Stimulated activated CD8-positive, alpha-beta memory T cell treated with anti-CD3 and anti-CD28 coated beads, Interleukin-2, amount 100 ng/mL, for 48 hours (primary cell): Measurements from ENCODE around the gene AUH.
"Not testable (repeated sequence)": the region's sequence is repeated elsewhere in the genome, so short reads cannot be mapped to it uniquely, and the experiment has no call there.

Experiments used
- DNase-seq, 2 donors: peaks; one replicate each; pipeline ENCODE4 v3.0.0-alpha.2; 2020; ENCODE audit warnings: low read depth in 2 of 2

Gene AUH

GRCh38 chr9:91379426-91379825 lies 17.7 kb upstream of the AUH start:
- DNase-seq = no peak

DNA sequence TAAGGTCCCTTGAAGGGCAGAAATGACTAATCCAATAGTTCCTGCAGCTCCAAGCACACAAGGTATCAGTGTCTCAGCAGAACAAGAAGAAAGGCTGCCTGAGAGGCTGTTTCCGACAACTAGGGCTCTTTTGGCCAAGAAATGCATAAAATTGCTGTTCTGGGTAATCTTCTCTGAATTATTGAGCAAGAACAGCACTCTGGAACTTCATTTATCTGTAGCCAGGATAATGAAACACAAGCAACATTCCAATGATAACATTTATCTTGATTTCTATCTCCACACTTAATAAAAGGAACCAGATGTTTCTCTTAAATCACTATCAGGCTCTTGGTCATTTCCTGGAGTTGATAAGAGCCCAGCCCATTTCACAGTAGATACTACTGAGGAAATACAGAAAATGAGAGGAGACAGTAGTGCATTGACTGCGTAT lies 17.0 kb upstream of the AUH start:
- DNase-seq = no peak

- DNase-seq = not testable (repeated sequence)
These were observed 16.3 kb upstream of the AUH start for GRCh38 chr9:91378054-91378453.

GRCh38 chr9:91376239-91376638 lies 14.5 kb upstream of the AUH start:
- DNase-seq = no peak

- DNase-seq = no peak
These were observed 13.2 kb upstream of the AUH start for GRCh38 chr9:91374939-91375338.

DNA sequence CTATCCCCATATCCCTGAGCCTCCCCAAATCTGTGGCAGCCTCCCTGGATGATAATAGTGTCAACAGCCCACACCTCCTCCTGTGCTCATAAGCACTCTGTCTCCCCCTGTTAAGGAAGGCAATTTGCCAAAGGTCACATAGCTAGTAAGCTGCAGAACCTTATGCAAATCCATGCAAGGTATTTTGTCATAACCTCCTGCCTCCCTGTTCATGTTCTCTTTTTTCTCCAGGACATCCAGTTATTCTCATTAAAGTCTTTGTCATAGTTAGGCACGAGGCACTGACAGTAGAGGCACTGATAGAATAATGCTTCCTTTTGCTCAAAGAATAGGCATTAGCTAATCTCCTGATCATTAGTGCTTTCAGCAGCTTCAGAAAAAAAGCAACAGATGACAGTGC lies 10.2 kb upstream of the AUH start:
- DNase-seq = no peak

DNA sequence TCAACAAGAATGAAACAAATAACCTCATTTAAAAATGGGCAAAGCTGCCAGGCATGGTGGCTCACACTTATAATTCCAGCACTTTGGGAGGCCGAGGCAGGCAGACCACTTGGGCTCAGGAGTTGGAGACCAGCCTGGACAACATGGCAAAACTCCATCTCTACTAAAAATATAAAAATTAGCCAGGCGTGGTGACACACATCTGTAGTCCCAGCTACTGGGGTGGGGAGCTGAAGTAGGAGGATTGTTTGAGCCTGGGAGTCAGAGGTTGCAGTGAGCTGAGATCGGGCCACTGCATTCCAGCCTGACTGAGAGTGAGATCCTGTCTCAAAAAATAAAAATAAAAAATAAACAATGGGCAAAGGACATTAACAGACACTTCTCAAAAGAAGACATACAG lies 8.3 kb upstream of the AUH start:
- not testable (repeated sequence) for DNase-seq

DNA sequence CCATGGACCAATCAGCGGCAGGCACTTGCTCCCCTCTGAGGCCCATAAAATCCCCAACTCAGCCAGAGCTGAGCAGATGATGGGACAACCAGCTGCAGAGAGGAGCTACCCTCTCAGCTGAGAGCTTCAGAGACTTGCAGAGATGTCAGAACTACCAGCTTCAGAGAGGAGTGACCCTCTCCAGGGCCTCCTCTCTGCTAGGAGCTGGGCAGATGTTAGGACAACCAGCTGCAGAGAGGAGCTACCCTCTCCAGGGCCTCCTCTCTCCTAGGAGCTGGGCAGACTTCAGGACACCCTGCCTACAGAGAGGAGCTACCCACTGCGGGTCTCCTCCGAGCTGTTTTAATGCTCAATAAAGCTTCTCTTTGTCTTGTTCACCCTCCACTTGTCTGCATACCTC lies 3.0 kb upstream of the AUH start:
- DNase-seq = no peak

- DNase-seq = no peak
These were observed 2.3 kb upstream of the AUH start for GRCh38 chr9:91364005-91364404.

DNA sequence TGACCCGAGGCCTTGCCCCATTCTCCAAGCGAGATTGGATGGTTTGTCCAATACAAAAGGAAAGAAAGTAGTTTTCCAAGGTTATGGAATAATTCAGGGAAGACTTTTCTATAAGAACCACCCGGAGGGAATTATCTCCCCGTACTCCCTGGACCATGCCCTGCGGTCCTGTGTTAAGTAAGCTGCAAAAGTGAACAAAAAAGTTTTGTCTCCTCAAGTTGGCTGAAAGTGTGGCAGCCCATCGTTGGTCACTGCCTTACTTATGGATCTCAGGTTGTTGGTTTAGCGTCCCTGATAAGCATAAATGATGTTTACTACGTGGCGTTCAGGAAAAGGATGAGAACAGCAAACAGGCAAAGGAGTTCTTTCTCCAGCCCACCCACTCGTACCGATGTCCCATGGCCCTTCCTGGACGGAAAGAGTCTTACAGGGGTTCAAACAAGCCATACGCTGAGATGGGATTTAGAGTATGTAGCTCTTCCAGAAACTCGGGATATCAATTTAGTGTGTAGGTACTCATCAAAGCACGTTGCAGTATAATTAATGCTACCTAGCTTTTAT lies 413 bp upstream of the AUH start:
- DNase-seq = no peak

DNA sequence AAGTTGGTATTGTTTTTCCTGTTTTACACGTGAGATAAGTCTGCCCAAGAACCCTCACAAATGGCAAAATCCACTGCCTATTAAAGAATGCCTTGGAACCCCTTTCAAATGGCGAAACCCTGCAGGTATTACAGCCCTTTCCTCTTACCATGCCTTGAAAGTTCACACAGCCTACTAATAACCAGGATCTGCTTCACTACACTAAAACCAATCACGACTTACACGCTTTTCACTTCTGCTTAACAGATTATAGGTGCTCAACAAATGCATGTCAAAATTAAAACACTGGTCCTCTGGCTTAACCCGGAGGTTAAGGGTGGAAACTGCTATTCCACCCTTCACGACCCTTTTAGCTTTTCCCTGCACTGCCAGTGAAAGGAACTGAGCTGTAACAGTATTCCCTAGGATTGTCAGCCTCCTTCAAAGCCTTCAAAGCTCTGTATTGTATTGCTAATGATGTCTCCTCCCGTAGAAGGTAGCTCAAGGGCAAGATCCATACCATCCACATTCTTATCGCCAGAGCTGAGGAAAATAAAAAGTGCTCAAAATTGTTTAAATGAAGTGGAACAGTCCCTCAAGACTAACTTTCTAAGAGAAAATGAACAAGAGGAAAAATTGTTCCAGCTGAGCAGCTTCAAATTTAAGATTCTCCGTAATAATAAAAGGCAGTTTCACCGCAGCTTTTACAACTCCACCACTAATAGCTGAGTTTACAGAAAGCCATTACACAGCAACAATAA lies 997 bp downstream of the AUH start:
- no peak for DNase-seq

GRCh38 chr9:91359734-91360470 lies 1.8 kb downstream of the AUH start:
- no peak for DNase-seq

- DNase-seq = no peak
These were observed 2.6 kb downstream of the AUH start for GRCh38 chr9:91359083-91359482.

- no peak for DNase-seq
These were observed 6.8 kb downstream of the AUH start for GRCh38 chr9:91354881-91355280.

- DNase-seq = no peak
These were observed 12.6 kb downstream of the AUH start for GRCh38 chr9:91349115-91349555.

GRCh38 chr9:91348191-91348807 lies 13.4 kb downstream of the AUH start:
- no peak for DNase-seq

GRCh38 chr9:91347377-91347776 lies 14.3 kb downstream of the AUH start:
- DNase-seq = no peak

GRCh38 chr9:91346644-91347043 lies 15.1 kb downstream of the AUH start:
- no peak for DNase-seq

GRCh38 chr9:91345978-91346377 lies 15.7 kb downstream of the AUH start:
- no peak for DNase-seq

DNA sequence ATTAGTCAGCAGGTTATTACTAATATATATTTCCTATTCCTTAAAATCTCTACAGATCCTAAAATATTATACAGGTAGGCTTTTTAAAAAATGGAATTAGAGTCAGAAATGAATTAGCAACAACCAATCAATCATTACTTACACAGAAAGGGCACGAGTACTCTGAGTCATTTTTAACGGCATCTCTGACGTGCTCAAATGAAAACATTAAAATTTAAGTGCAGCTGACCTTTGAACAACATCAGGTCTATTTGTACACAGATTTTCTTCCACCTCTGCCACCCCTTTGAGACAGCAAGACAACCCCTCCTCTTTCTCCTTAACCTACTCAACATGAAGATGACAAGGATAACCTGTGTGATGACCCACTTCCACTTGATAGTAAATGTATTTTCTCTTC lies 19.1 kb downstream of the AUH start:
- no peak for DNase-seq

DNA sequence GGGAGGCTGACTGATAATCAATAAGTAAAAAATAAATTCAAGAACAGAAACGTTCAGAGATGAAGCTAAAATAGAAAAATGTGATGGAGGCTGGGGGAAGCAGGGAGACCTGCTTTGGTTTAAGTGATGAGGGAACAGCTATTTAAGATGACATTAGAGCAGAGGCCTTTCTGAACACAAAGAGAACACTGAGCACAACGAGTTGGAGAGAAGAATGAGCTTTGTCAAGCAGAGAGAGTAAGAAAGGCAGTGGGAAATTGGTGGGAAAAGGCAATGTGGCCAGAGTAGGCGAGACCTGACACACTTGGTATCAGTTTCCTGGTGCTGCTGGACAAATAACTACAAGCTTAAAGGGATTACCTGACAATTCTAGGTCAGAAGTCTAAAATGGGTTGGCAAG lies 20.0 kb downstream of the AUH start:
- DNase-seq = no peak

DNA sequence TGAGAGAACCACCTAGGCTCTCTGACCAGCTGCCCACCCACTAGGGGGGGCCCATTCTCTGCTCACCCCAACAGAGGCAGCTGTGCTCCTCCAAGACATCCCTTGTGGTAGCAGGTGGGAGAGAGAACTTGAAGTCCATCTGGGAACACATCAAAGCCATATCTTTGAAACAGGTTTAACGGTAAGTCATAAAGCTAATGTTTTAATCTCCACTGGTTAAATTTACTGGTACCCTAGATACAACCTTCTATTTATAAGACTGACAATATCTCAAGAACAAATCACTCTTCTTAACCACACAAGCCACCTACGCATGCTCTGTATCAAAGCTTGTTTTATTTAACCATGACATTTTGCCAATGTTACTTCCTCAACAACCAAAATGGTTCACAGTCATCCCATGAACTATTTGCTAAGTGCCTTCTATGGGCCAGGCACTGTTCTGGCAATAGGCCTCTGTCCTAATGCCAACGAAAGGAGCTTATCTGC lies 20.4 kb downstream of the AUH start:
- no peak for DNase-seq
